Right cardiac atrium (tissue), 5 donors: ENCODE measurements around the gene SLC4A2. TPM values are rescaled to one million over a fixed set of nuclear protein-coding genes. Genes with fewer than 3 reads are reported as not detected.
"Not testable (repeated sequence)": the region's sequence is repeated elsewhere in the genome, so short reads cannot be mapped to it uniquely, and the experiment has no call there.

Experiments used
- ATAC-seq, 2 donors: fragments of 200-7000 bp; cut with Tn5 transposase; one replicate each; pipeline versions ENCODE4 v1.8.0 to v1.9.1; 2020; ENCODE audit warnings: moderate library complexity in 2 of 2, mild to moderate bottlenecking in 1 of 2
- DNase-seq, 3 donors: peaks; one replicate each; pipeline ENCODE4 v3.0.0-alpha.2; 2020
- H3K27ac ChIP-seq: one replicate; pipeline ENCODE4 v1.5.1; 2013; ENCODE audit warnings: mild to moderate bottlenecking, low read length, control low read depth, moderate library complexity
- H3K27me3 ChIP-seq: one replicate; pipeline ENCODE4 v1.6.1; 2013; ENCODE audit not compliant: control insufficient read depth, insufficient read depth
- H3K4me1 ChIP-seq: one replicate; pipeline ENCODE4 v1.6.1; 2013; ENCODE audit warnings: low read length; ENCODE audit not compliant: control insufficient read depth, insufficient read depth
- H3K4me3 ChIP-seq: one replicate; pipeline ENCODE4 v1.5.1; 2013; ENCODE audit warnings: low read length, control low read depth
- H3K9me3 ChIP-seq: one replicate; pipeline ENCODE4 v1.6.1; 2013; ENCODE audit warnings: low read length; ENCODE audit not compliant: control insufficient read depth
- WGBS: extraction: QIAGEN DNeasy Blood & Tissue Kit; methylation state at CpG from one replicate; pipeline ENCODE4 v1.1.7; 2013; 5-methylcytosine and 5-hydroxymethylcytosine counted together
- intact Hi-C, 4 donors: fragments of 100-400 bp; cut with DNase I; formaldehyde crosslinking; loops; one replicate each; pipeline versions ENCODE4 v1.11.0 to v1.14.0; 2022 to 2023
- long read RNA-seq, 4 donors: library from polyadenylated mRNA; unstranded; transcript quantifications; one replicate each; pipeline ENCODE4 v2.0.0, GENCODE V29; 2020 to 2021
- polyA plus RNA-seq: library from polyadenylated mRNA; stranded (reverse); fragments of 200-250 nt; gene quantifications from one replicate; pipeline ENCODE4 v1.2.3, GENCODE V29; 2013
- total RNA-seq, 4 donors: library from RNA; stranded (reverse); fragmentation: NEBNext Ultra II Directional; extraction: Animal tissue kit (Norgen Biotek cat#: 25700); gene quantifications; one replicate each; pipeline ENCODE4 v1.2.1, GENCODE V29; 2021
- donor health status: healthy with polysubstance abuse.
- donor health status: DM: no; HTN: yes; CAD: no.
- donor health status: DM: no; HTN: no; CAD: no.
- donor health status: DM: no; HTN: yes; CAD: no; lungs with severe emphysema.
- donor health status: DM: yes; HTN: yes; CAD: no.

SLC4A2 gene
- 100 to 1,000 TPM in 2 of 4 donors, 10 to 100 TPM in 2; 83.5 to 120 (median 96.5) TPM for total RNA-seq
- polyA plus RNA-seq, result 61.7 TPM
- long read RNA-seq, donor 1, full-length matches to known transcripts, result 105 of 199 reads
- long read RNA-seq, donor 1, partial matches to known transcripts, result 70 of 199 reads
- long read RNA-seq, donor 1, other reads (novel, unspliced or antisense), result 24 of 199 reads
- long read RNA-seq, donor 2, full-length matches to known transcripts, result 103 of 156 reads
- long read RNA-seq, donor 2, partial matches to known transcripts, result 32 of 156 reads
- long read RNA-seq, donor 2, other reads (novel, unspliced or antisense), result 21 of 156 reads
- long read RNA-seq, donor 3, full-length matches to known transcripts, result 10 of 88 reads
- long read RNA-seq, donor 3, partial matches to known transcripts, result 71 of 88 reads
- long read RNA-seq, donor 3, other reads (novel, unspliced or antisense), result 7 of 88 reads
- long read RNA-seq, donor 4, full-length matches to known transcripts, result 72 of 116 reads
- long read RNA-seq, donor 4, partial matches to known transcripts, result 30 of 116 reads
- long read RNA-seq, donor 4, other reads (novel, unspliced or antisense), result 14 of 116 reads

- H3K27me3 ChIP-seq, result no peaks in the 10 kb centered on the region
- DNase-seq, result peak; percentile 85 to 94 (median 94)
- no peaks in the 10 kb centered on the region for H3K9me3 ChIP-seq
- ATAC-seq, result peak; percentile 62 to 71
- intact Hi-C loops, result no loop called here
- under 1% methylated on average over 75 of the region's 75 CpGs for WGBS
- H3K4me3 ChIP-seq, result peak within 1 kb of the TSS; percentile 91
- H3K4me1 ChIP-seq, result peaks cover 4% of the 10 kb centered on the region
- H3K27ac ChIP-seq, result peak within 1 kb of the TSS; percentile 98
These were observed at the start of gene SLC4A2 for GRCh38 chr7:151059367-151060112. Gene SLC4A2 (plus strand): TSS chr7:151059589. CDS start chr7:151061988, 2,399 bp downstream.

GRCh38 chr7:151010037-151010306 is 49.4 kb upstream of the SLC4A2 start:
- 55% methylated on average over 7 of the region's 7 CpGs for WGBS
- DNase-seq, result peak in 1 of 3 donors; percentile 53
- H3K27ac ChIP-seq, result no peak overlapping the region
- H3K27me3 ChIP-seq, result no peaks in the 10 kb centered on the region
- H3K4me1 ChIP-seq, result no peaks in the 10 kb centered on the region
- intact Hi-C loops, result loop anchor here in 1 of 4 donors (10.0 kb wide), 1 partner anchor 105 kb away; no protein-coding TSS in a partner anchor
- no peak for ATAC-seq
- no peaks in the 10 kb centered on the region for H3K9me3 ChIP-seq
- no peak overlapping the region for H3K4me3 ChIP-seq

GRCh38 chr7:151010307-151011096 is 48.9 kb upstream of the SLC4A2 start:
- H3K27ac ChIP-seq, result no peak overlapping the region
- intact Hi-C loops, result loop anchor here in 1 of 4 donors (10.0 kb wide), 1 partner anchor 104 kb away; no protein-coding TSS in a partner anchor
- no peaks in the 10 kb centered on the region for H3K9me3 ChIP-seq
- 43% methylated on average over 18 of the region's 18 CpGs for WGBS
- DNase-seq (peak in 2 of 3 donors; percentile 65 to 67), ATAC-seq (no peak)
- H3K4me1 ChIP-seq, result no peaks in the 10 kb centered on the region
- no peaks in the 10 kb centered on the region for H3K27me3 ChIP-seq
- H3K4me3 ChIP-seq, result no peak overlapping the region

GRCh38 chr7:151011097-151011409 is 48.3 kb upstream of the SLC4A2 start:
- no peak for ATAC-seq
- H3K27me3 ChIP-seq, result no peaks in the 10 kb centered on the region
- H3K4me1 ChIP-seq, result no peaks in the 10 kb centered on the region
- no peaks in the 10 kb centered on the region for H3K9me3 ChIP-seq
- intact Hi-C loops, result loop anchor here in 1 of 4 donors (10.0 kb wide), 1 partner anchor 104 kb away; no protein-coding TSS in a partner anchor
- no peak overlapping the region for H3K27ac ChIP-seq
- no peak overlapping the region for H3K4me3 ChIP-seq
- WGBS, result 58% methylated on average over 1 of the region's 1 CpG
- DNase-seq, result no peak

GRCh38 chr7:151011616-151012015 is 47.8 kb upstream of the SLC4A2 start:
- peak in 1 of 3 donors; percentile 51 for DNase-seq
- not testable (repeated sequence) for H3K9me3 ChIP-seq, ATAC-seq, H3K27me3 ChIP-seq, H3K4me3 ChIP-seq, H3K4me1 ChIP-seq, H3K27ac ChIP-seq
- intact Hi-C loops, result loop anchor here in 1 of 4 donors (10.0 kb wide), 1 partner anchor 103 kb away; no protein-coding TSS in a partner anchor
- 93% methylated on average over 12 of the region's 12 CpGs for WGBS

GRCh38 chr7:151012031-151012692 is 47.2 kb upstream of the SLC4A2 start:
- H3K4me1 ChIP-seq, result no peaks in the 10 kb centered on the region
- H3K27me3 ChIP-seq, result no peaks in the 10 kb centered on the region
- H3K27ac ChIP-seq, result no peak overlapping the region
- 70% methylated on average over 6 of the region's 6 CpGs for WGBS
- ATAC-seq (no peak), DNase-seq (peak in 1 of 3 donors; percentile 43)
- H3K9me3 ChIP-seq, result no peaks in the 10 kb centered on the region
- intact Hi-C loops, result loop anchor here in 1 of 4 donors (10.0 kb wide), 1 partner anchor 103 kb away; no protein-coding TSS in a partner anchor
- no peak overlapping the region for H3K4me3 ChIP-seq

- intact Hi-C loops, result loop anchor here in 1 of 4 donors (10.0 kb wide), 1 partner anchor 102 kb away; no protein-coding TSS in a partner anchor
- no peaks in the 10 kb centered on the region for H3K4me1 ChIP-seq
- ATAC-seq, result peak in 1 of 2 donors; percentile 4
These were observed 46.5 kb upstream of the SLC4A2 start for GRCh38 chr7:151012911-151013347.

GRCh38 chr7:151013356-151013732 is 46.0 kb upstream of the SLC4A2 start:
- H3K9me3 ChIP-seq, result no peaks in the 10 kb centered on the region
- intact Hi-C loops, result loop anchor here in 1 of 4 donors (10.0 kb wide), 1 partner anchor 101 kb away; no protein-coding TSS in a partner anchor
- peaks cover 1% of the 10 kb centered on the region for H3K4me1 ChIP-seq
- DNase-seq (no peak), ATAC-seq (peak; percentile 2 to 8)
- no peak overlapping the region for H3K27ac ChIP-seq
- WGBS, result 30% methylated on average over 26 of the region's 26 CpGs
- H3K27me3 ChIP-seq, result no peaks in the 10 kb centered on the region
- H3K4me3 ChIP-seq, result no peak overlapping the region

More at GRCh38 chr7:151012911-151013347, 46.5 kb upstream of the SLC4A2 start:
- peak in 1 of 3 donors; percentile 64 for DNase-seq
- Histone ChIP-seq H3K27ac (no peak overlapping the region), H3K4me3 (no peak overlapping the region), H3K27me3 (no peaks in the 10 kb centered on the region), H3K9me3 (no peaks in the 10 kb centered on the region)
- WGBS, result 37% methylated on average over 23 of the region's 23 CpGs

- Histone ChIP-seq H3K9me3 (no peaks in the 10 kb centered on the region), H3K27ac (no peak overlapping the region), H3K4me1 (peaks cover 6% of the 10 kb centered on the region), H3K4me3 (no peak overlapping the region), H3K27me3 (no peaks in the 10 kb centered on the region)
- 30% methylated on average over 55 of the region's 55 CpGs for WGBS
- ATAC-seq, result peak; percentile 0 to 14
- peak; percentile 77 to 91 (median 90) for DNase-seq
- intact Hi-C loops, result loop anchor here in 1 of 4 donors (10.0 kb wide), 1 partner anchor 101 kb away; no protein-coding TSS in a partner anchor
These were observed 45.5 kb upstream of the SLC4A2 start for GRCh38 chr7:151013733-151014497.
